ENCODE data around the gene PLEKHG4.

The PLEKHG4 gene

DNA sequence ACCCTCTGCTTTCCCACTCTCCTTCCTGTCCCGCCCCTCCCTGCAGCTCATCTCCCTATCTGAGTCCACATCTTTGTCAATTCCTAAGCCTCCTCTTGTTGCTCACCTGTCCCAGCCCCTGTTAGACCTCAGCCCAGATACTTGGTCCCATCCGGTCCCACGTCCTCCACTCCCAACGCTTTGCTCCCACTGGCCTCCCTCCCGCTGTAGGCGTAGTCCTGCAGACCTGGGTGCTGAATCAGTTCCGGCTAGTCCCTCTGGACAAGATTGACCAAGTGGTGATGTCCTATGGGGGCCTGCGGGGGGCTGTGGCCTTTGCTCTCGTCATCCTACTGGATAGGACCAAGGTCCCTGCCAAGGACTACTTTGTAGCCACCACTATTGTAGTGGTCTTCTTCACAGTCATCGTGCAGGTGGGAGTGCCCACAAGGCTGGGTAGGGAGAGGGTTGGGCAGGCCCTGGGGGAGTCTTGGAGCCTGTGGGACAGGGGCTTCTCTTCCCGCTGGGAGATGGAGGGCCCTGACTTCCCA, 22.6 kb upstream of the PLEKHG4 start:
- H3K27ac ChIP-seq (ENCODE audit: low read length), result no peak overlapping the region
- H3K27me3 ChIP-seq (ENCODE audit: low read depth, low read length), result no peaks in the 10 kb centered on the region

GRCh38 chr16:67257486-67258160, 21.7 kb upstream of the PLEKHG4 start:
- H3K4me1 ChIP-seq (ENCODE audit: control insufficient read depth in 1 of 2, insufficient read depth in 2 of 2, low read length in 2 of 2), result no peaks in the 10 kb centered on the region
- H3K27me3 ChIP-seq (ENCODE audit: low read depth, low read length), result no peaks in the 10 kb centered on the region
- H3K36me3 ChIP-seq (ENCODE audit: control insufficient read depth in 1 of 2, insufficient read depth in 2 of 2, low read length in 2 of 2), result no peaks in the 10 kb centered on the region
- no peaks in the 10 kb centered on the region for H3K9me3 ChIP-seq (ENCODE audit: control insufficient read depth in 1 of 2, low read length in 2 of 2)
- no peak overlapping the region for H3K27ac ChIP-seq (ENCODE audit: low read length)
- H3K4me3 ChIP-seq (ENCODE audit: low read depth in 1 of 2, low read length in 2 of 2), result no peak overlapping the region

More for the DNA sequence above, 22.6 kb upstream of the PLEKHG4 start:
- Histone ChIP-seq H3K36me3 (ENCODE audit: control insufficient read depth in 1 of 2, insufficient read depth in 2 of 2, low read length in 2 of 2) (no peaks in the 10 kb centered on the region), H3K4me3 (ENCODE audit: low read depth in 1 of 2, low read length in 2 of 2) (no peak overlapping the region), H3K9me3 (ENCODE audit: control insufficient read depth in 1 of 2, low read length in 2 of 2) (no peaks in the 10 kb centered on the region), H3K4me1 (ENCODE audit: control insufficient read depth in 1 of 2, insufficient read depth in 2 of 2, low read length in 2 of 2) (no peaks in the 10 kb centered on the region)

- Histone ChIP-seq H3K4me3 (ENCODE audit: low read depth in 1 of 2, low read length in 2 of 2) (no peak overlapping the region), H3K9me3 (ENCODE audit: control insufficient read depth in 1 of 2, low read length in 2 of 2) (no peaks in the 10 kb centered on the region), H3K4me1 (ENCODE audit: control insufficient read depth in 1 of 2, insufficient read depth in 2 of 2, low read length in 2 of 2) (no peaks in the 10 kb centered on the region), H3K36me3 (ENCODE audit: control insufficient read depth in 1 of 2, insufficient read depth in 2 of 2, low read length in 2 of 2) (no peaks in the 10 kb centered on the region), H3K27me3 (ENCODE audit: low read depth, low read length) (no peaks in the 10 kb centered on the region), H3K27ac (ENCODE audit: low read length) (no peak overlapping the region)
Observed at GRCh38 chr16:67258161-67258835, 21.0 kb upstream of the PLEKHG4 start.

GRCh38 chr16:67259705-67260104, 19.6 kb upstream of the PLEKHG4 start:
- Histone ChIP-seq H3K4me3 (ENCODE audit: low read depth in 1 of 2, low read length in 2 of 2) (no peak overlapping the region), H3K9me3 (ENCODE audit: control insufficient read depth in 1 of 2, low read length in 2 of 2) (no peaks in the 10 kb centered on the region), H3K36me3 (ENCODE audit: control insufficient read depth in 1 of 2, insufficient read depth in 2 of 2, low read length in 2 of 2) (no peaks in the 10 kb centered on the region), H3K27ac (ENCODE audit: low read length) (no peak overlapping the region), H3K27me3 (ENCODE audit: low read depth, low read length) (no peaks in the 10 kb centered on the region), H3K4me1 (ENCODE audit: control insufficient read depth in 1 of 2, insufficient read depth in 2 of 2, low read length in 2 of 2) (no peaks in the 10 kb centered on the region)

DNA sequence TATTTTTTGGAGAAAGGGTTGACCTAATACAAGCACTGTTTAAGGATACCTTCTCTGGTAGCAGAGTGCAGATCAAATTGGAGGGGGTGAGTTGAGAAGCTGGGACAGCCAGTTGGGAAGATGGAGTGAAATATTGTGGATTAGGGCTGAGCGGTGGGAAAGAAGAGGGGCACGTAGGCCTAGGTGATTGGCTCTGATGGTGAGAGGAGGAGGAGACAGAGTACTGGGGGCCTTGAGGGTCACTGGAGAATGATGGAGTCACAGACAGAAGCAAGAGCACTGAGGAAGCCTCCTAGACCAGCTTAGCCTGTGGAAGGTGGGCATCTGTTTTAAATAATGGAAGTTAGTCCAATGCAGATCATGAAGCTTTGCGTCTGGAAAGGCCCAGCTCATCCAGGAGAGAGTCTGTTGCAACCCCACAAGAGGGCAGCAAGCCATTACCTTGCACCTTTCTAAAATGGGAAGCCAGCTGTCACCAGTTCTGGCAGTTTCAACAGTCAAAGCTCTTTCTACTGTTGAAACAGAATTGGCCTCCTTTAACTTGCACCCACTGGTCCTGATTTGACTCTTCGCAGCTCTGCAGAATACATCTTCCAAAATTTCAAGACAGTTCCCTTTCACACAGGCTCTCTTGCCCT, 18.8 kb upstream of the PLEKHG4 start:
- Histone ChIP-seq H3K4me3 (ENCODE audit: low read depth in 1 of 2, low read length in 2 of 2) (no peak overlapping the region), H3K9me3 (ENCODE audit: control insufficient read depth in 1 of 2, low read length in 2 of 2) (no peaks in the 10 kb centered on the region), H3K27ac (ENCODE audit: low read length) (no peak overlapping the region), H3K27me3 (ENCODE audit: low read depth, low read length) (peaks cover 3% of the 10 kb centered on the region), H3K4me1 (ENCODE audit: control insufficient read depth in 1 of 2, insufficient read depth in 2 of 2, low read length in 2 of 2) (no peaks in the 10 kb centered on the region), H3K36me3 (ENCODE audit: control insufficient read depth in 1 of 2, insufficient read depth in 2 of 2, low read length in 2 of 2) (no peaks in the 10 kb centered on the region)

DNA sequence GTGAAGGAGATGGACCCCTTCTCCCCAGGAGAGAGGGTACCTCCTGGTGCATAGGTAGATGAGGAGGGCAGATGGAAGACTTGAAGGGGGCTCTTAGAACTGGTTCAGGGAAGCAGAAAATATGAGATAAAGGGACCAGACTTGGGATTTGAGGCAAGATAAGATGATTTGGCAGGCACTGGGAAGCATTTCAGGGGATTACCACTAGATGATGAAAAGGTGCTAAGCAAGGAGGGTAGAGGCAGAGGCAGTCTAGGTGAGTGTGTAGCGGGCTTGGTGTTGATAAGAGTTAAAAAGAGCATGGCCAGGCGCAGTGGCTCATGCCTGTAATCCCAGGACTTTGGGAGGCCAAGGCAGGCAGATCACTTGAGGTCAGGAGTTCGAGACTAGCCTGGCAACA, 16.1 kb upstream of the PLEKHG4 start:
- Histone ChIP-seq H3K27me3 (ENCODE audit: low read depth, low read length) (peaks cover 3% of the 10 kb centered on the region), H3K4me1 (ENCODE audit: control insufficient read depth in 1 of 2, insufficient read depth in 2 of 2, low read length in 2 of 2) (no peaks in the 10 kb centered on the region), H3K9me3 (ENCODE audit: control insufficient read depth in 1 of 2, low read length in 2 of 2) (no peaks in the 10 kb centered on the region), H3K4me3 (ENCODE audit: low read depth in 1 of 2, low read length in 2 of 2) (no peak overlapping the region), H3K36me3 (ENCODE audit: control insufficient read depth in 1 of 2, insufficient read depth in 2 of 2, low read length in 2 of 2) (no peaks in the 10 kb centered on the region), H3K27ac (ENCODE audit: low read length) (no peak overlapping the region)

DNA sequence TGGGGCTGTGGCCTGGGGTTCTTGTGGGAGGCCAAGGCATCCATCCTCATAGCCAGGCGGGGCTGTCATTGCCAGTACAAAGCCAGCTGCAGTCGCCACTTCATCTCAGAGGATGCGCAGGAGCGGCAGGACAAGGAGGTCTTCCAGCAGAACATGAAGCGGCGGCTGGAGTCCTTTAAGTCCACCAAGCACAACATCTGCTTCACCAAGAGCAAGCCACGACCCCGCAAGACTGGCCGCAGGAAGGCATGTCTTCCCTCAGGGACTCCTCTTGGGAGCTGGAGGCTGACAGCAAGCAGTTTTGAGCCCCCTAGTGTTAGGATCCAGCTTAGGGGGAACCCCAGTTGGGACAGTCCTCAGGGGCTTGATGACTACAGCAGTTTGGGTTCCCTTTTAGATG, 15.1 kb upstream of the PLEKHG4 start:
- no peak overlapping the region for H3K4me3 ChIP-seq (ENCODE audit: low read depth in 1 of 2, low read length in 2 of 2)

GRCh38 chr16:67264866-67265265, 14.5 kb upstream of the PLEKHG4 start:
- Histone ChIP-seq H3K36me3 (ENCODE audit: control insufficient read depth in 1 of 2, insufficient read depth in 2 of 2, low read length in 2 of 2) (no peaks in the 10 kb centered on the region), H3K4me3 (ENCODE audit: low read depth in 1 of 2, low read length in 2 of 2) (no peak overlapping the region), H3K27me3 (ENCODE audit: low read depth, low read length) (peaks cover 3% of the 10 kb centered on the region), H3K9me3 (ENCODE audit: control insufficient read depth in 1 of 2, low read length in 2 of 2) (no peaks in the 10 kb centered on the region), H3K27ac (ENCODE audit: low read length) (no peak overlapping the region), H3K4me1 (ENCODE audit: control insufficient read depth in 1 of 2, insufficient read depth in 2 of 2, low read length in 2 of 2) (no peaks in the 10 kb centered on the region)

More for the DNA sequence above, 15.1 kb upstream of the PLEKHG4 start:
- H3K36me3 ChIP-seq (ENCODE audit: control insufficient read depth in 1 of 2, insufficient read depth in 2 of 2, low read length in 2 of 2), result no peaks in the 10 kb centered on the region
- peaks cover 3% of the 10 kb centered on the region for H3K27me3 ChIP-seq (ENCODE audit: low read depth, low read length)
- H3K4me1 ChIP-seq (ENCODE audit: control insufficient read depth in 1 of 2, insufficient read depth in 2 of 2, low read length in 2 of 2), result no peaks in the 10 kb centered on the region
- no peaks in the 10 kb centered on the region for H3K9me3 ChIP-seq (ENCODE audit: control insufficient read depth in 1 of 2, low read length in 2 of 2)
- H3K27ac ChIP-seq (ENCODE audit: low read length), result no peak overlapping the region

DNA sequence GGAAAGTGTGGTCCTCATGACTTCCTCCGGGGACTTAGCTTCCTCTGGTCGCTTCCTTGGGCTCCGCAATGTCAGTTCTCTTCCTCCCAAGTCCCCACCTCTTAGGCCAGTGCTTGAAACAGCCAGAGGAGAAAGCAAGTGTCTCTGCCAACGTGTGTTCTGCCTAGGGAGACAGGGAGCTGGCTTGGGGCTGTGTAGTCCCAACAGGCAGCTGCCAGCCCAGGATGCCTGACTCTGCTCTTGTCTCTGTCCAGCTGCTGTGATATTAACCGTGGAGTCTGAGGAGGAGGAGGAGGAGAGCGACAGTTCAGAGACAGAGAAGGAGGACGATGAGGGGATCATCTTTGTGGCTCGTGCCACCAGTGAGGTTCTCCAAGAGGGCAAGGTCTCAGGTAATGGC, 13.5 kb upstream of the PLEKHG4 start:
- peaks cover 3% of the 10 kb centered on the region for H3K27me3 ChIP-seq (ENCODE audit: low read depth, low read length)
- no peaks in the 10 kb centered on the region for H3K36me3 ChIP-seq (ENCODE audit: control insufficient read depth in 1 of 2, insufficient read depth in 2 of 2, low read length in 2 of 2)
- H3K9me3 ChIP-seq (ENCODE audit: control insufficient read depth in 1 of 2, low read length in 2 of 2), result no peaks in the 10 kb centered on the region
- H3K27ac ChIP-seq (ENCODE audit: low read length), result no peak overlapping the region
- no peak overlapping the region for H3K4me3 ChIP-seq (ENCODE audit: low read depth in 1 of 2, low read length in 2 of 2)
- no peaks in the 10 kb centered on the region for H3K4me1 ChIP-seq (ENCODE audit: control insufficient read depth in 1 of 2, insufficient read depth in 2 of 2, low read length in 2 of 2)

- Histone ChIP-seq H3K27ac (ENCODE audit: low read length) (no peak overlapping the region), H3K27me3 (ENCODE audit: low read depth, low read length) (peaks cover 3% of the 10 kb centered on the region), H3K9me3 (ENCODE audit: control insufficient read depth in 1 of 2, low read length in 2 of 2) (no peaks in the 10 kb centered on the region), H3K4me3 (ENCODE audit: low read depth in 1 of 2, low read length in 2 of 2) (no peak overlapping the region), H3K4me1 (ENCODE audit: control insufficient read depth in 1 of 2, insufficient read depth in 2 of 2, low read length in 2 of 2) (no peaks in the 10 kb centered on the region), H3K36me3 (ENCODE audit: control insufficient read depth in 1 of 2, insufficient read depth in 2 of 2, low read length in 2 of 2) (no peaks in the 10 kb centered on the region)
Observed at GRCh38 chr16:67268136-67268579, 11.2 kb upstream of the PLEKHG4 start.

GRCh38 chr16:67269766-67270165, 9.6 kb upstream of the PLEKHG4 start:
- Histone ChIP-seq H3K9me3 (ENCODE audit: control insufficient read depth in 1 of 2, low read length in 2 of 2) (no peaks in the 10 kb centered on the region), H3K4me3 (ENCODE audit: low read depth in 1 of 2, low read length in 2 of 2) (no peak overlapping the region), H3K36me3 (ENCODE audit: control insufficient read depth in 1 of 2, insufficient read depth in 2 of 2, low read length in 2 of 2) (no peaks in the 10 kb centered on the region), H3K27ac (ENCODE audit: low read length) (no peak overlapping the region), H3K4me1 (ENCODE audit: control insufficient read depth in 1 of 2, insufficient read depth in 2 of 2, low read length in 2 of 2) (no peaks in the 10 kb centered on the region), H3K27me3 (ENCODE audit: low read depth, low read length) (peaks cover 3% of the 10 kb centered on the region)
